Measurements from ENCODE around the gene DNAJC22. TPM values are rescaled to one million over a fixed set of nuclear protein-coding genes. Genes with fewer than 3 reads are reported as not detected.

The DNAJC22 gene
- total and polyA plus RNA-seq, 4 donors, result 0.24 to 1.7 (median 0.89) TPM

DNA sequence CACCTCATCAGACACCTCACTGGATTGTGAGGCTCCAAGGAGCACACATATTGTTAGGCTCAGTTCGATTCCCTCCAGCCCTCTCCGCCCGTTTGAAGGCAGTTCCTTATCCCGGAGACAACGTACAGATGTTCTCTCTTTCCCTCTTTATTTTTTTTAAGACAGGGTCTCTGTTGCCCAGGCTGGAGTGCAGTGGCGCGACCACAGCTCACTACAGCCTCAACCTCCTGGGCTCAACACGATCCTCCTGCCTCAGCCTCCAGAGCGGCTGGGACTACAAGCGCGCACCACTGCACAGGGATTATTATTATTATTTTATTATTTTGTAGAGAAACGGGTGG is 24.4 kb upstream of the DNAJC22 start:
- ATAC-seq (ENCODE audit: insufficient read depth, low FRiP score) (no peak), DNase-seq (no peak)
- H3K4me3 ChIP-seq, result peak overlapping the region; percentile 28
- TF ChIP-seq, protein P1, sequence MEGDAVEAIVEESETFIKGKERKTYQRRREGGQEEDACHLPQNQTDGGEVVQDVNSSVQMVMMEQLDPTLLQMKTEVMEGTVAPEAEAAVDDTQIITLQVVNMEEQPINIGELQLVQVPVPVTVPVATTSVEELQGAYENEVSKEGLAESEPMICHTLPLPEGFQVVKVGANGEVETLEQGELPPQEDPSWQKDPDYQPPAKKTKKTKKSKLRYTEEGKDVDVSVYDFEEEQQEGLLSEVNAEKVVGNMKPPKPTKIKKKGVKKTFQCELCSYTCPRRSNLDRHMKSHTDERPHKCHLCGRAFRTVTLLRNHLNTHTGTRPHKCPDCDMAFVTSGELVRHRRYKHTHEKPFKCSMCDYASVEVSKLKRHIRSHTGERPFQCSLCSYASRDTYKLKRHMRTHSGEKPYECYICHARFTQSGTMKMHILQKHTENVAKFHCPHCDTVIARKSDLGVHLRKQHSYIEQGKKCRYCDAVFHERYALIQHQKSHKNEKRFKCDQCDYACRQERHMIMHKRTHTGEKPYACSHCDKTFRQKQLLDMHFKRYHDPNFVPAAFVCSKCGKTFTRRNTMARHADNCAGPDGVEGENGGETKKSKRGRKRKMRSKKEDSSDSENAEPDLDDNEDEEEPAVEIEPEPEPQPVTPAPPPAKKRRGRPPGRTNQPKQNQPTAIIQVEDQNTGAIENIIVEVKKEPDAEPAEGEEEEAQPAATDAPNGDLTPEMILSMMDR (IDR thresholded peaks at IDR 0.05; ENCODE audit: control extremely low read depth, extremely low read depth), result no peak
- H3K27me3 ChIP-seq (ENCODE audit: control insufficient read depth in 3 of 3, insufficient read depth in 3 of 3, low read length in 2 of 3), result peaks cover 0 to 7% (median 0%) of the 10 kb centered on the region in 3 donors
- H3K4me1 ChIP-seq (ENCODE audit: control insufficient read depth in 5 of 5, insufficient read depth in 5 of 5, low read length in 5 of 5), result peaks cover 0 to 20% (median 7%) of the 10 kb centered on the region in 5 donors
- 36 to 41% methylated on average over 12 of the region's 12 CpGs for WGBS, 2 donors
- no peaks in the 10 kb centered on the region for H3K36me3 ChIP-seq (ENCODE audit: control insufficient read depth in 4 of 4, insufficient read depth in 4 of 4, low read length in 4 of 4)
- no peak overlapping the region for H3K27ac ChIP-seq (ENCODE audit: low read depth in 1 of 2, low read length in 1 of 2)
- no peaks in the 10 kb centered on the region for H3K9me3 ChIP-seq (ENCODE audit: control insufficient read depth in 4 of 4, insufficient read depth in 3 of 4, low read length in 3 of 4)
- no peak overlapping the region for H3K9ac ChIP-seq (ENCODE audit: insufficient read depth in 1 of 2, low read length in 2 of 2)

DNA sequence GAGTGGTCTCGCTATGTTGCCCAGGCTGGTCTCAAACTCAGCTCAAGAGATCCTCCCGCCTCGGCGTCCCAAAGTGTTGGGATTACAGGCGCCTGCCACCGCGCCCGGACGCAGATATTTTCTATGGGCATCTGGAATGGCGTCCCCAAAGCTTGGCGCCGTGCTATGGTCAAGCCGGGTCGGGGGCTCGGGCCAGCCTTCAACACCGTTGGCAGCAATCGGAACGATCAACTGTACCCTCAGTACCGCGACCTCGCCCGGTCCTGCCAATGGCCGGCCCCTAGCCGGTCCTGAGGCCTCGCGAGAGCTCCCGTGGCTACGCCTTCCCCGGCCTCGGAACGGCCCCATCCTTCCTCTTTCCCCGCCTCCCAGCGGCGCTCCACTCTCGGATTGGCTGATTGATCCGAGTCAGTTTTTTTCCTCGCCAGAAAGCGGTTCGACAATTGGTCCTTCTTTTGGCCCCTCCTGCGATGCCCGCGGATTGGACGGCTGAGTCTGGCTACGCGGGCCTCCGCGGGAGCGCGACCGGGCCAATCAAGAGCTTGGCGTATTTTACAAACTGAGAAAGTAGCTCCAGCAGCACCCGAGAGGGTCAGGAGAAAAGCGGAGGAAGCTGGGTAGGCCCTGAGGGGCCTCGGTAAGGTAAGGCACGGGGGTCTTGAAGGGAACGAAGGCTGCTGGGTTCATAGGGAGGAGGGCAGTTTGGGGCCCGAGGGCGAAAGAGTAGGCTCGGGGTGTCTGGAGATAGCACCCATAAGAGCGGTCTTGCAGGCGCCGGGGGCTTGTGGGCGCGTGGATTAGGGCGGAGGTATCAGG is 23.8 kb upstream of the DNAJC22 start, which contains the start of gene TROAP:
TROAP (plus strand) TSS at position 548 of the 816 bp plus-strand sequence. CDS start 354 bp downstream, outside the sequence.
- Histone ChIP-seq H3K9ac (ENCODE audit: insufficient read depth in 1 of 2, low read length in 2 of 2) (peak within 1 kb of the TSS; percentile 49 to 63), H3K4me1 (ENCODE audit: control insufficient read depth in 5 of 5, insufficient read depth in 5 of 5, low read length in 5 of 5) (peaks cover 0 to 20% (median 7%) of the 10 kb centered on the region in 5 donors), H3K27me3 (ENCODE audit: control insufficient read depth in 3 of 3, insufficient read depth in 3 of 3, low read length in 2 of 3) (peaks cover 0 to 7% (median 0%) of the 10 kb centered on the region in 3 donors), H3K27ac (ENCODE audit: low read depth in 1 of 2, low read length in 1 of 2) (peak within 1 kb of the TSS; percentile 30 to 47), H3K4me3 (peak within 1 kb of the TSS; percentile 67), H3K36me3 (ENCODE audit: control insufficient read depth in 4 of 4, insufficient read depth in 4 of 4, low read length in 4 of 4) (no peaks in the 10 kb centered on the region), H3K9me3 (ENCODE audit: control insufficient read depth in 4 of 4, insufficient read depth in 3 of 4, low read length in 3 of 4) (no peaks in the 10 kb centered on the region)
- TF ChIP-seq, protein P1 (IDR thresholded peaks at IDR 0.05; ENCODE audit: control extremely low read depth, extremely low read depth), result no peak
- WGBS, 2 donors, result 0% methylated on average over 64 to 65 of the region's 65 CpGs
- DNase-seq (peak; percentile 99 to 100 (median 99)), ATAC-seq (ENCODE audit: insufficient read depth, low FRiP score) (peak; percentile 99)

- no peak for DNase-seq
- no peaks in the 10 kb centered on the region for H3K36me3 ChIP-seq (ENCODE audit: control insufficient read depth in 4 of 4, insufficient read depth in 4 of 4, low read length in 4 of 4)
- H3K27me3 ChIP-seq (ENCODE audit: control insufficient read depth in 3 of 3, insufficient read depth in 3 of 3, low read length in 2 of 3), result peaks cover 0 to 7% (median 0%) of the 10 kb centered on the region in 3 donors
- no peaks in the 10 kb centered on the region for H3K9me3 ChIP-seq (ENCODE audit: control insufficient read depth in 4 of 4, insufficient read depth in 3 of 4, low read length in 3 of 4)
- H3K4me3 ChIP-seq, result peak overlapping the region; percentile 52
- no peak for ATAC-seq (ENCODE audit: insufficient read depth, low FRiP score)
- 12 to 13% methylated on average over 19 of the region's 19 CpGs for WGBS, 2 donors
- H3K4me1 ChIP-seq (ENCODE audit: control insufficient read depth in 5 of 5, insufficient read depth in 5 of 5, low read length in 5 of 5), result peaks cover 0 to 20% (median 7%) of the 10 kb centered on the region in 5 donors
- TF ChIP-seq, protein P1 (IDR thresholded peaks at IDR 0.05; ENCODE audit: control extremely low read depth, extremely low read depth), result no peak
- H3K9ac ChIP-seq (ENCODE audit: insufficient read depth in 1 of 2, low read length in 2 of 2), result peak overlapping the region; percentile 47 to 49
- H3K27ac ChIP-seq (ENCODE audit: low read depth in 1 of 2, low read length in 1 of 2), result no peak overlapping the region
Observed at GRCh38 chr12:49323524-49324097, 23.1 kb upstream of the DNAJC22 start.
